ENCODE data around the gene NRIP1.

Gene NRIP1

DNA sequence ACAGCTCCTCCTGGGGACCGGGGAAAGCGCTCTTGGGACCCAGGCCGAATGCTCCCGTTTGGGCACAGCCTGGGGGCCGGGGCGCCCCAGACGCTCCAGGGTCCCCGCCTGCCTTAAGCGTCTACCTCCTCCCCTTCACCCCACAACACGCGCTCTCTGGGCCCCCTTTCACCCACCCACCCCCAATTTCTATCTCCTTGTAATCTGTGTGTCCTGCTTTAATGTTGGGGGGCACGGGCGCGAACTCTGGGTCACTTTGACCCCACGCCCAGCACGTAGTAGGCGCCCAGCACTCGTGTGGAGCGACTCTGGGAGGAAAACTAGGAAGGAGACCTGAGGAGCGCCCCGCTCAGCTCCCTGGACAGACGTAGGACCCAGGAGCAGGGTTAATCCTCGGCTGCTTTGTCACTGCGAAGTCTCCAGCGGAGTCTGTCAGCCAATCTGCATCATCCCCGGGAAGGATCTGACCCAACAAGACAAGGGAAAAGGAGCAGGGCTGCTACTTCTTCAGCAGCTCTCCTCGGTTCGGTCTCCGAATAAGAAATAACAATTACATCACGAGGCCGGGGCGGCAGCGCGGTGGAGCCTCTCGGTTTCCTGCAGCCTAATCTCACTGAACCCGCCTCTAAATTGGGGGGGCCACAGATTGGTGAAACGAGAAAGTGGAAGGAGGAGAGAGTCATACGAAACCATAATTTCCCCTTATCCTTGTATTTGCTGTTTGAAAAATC is 757 bp upstream of the NRIP1 start:
- intact Hi-C loops (cut with DNase I; ENCODE audit: low total_unique reads) = loop anchor here (10.0 kb wide), 2 partner anchors 89 to 681 kb away; partner anchors contain the start of gene HSPA13
- DNase-seq = peak; percentile 87 to 89
- Histone ChIP-seq H3K27ac (peak overlapping the region; percentile 98), H3K36me3 (no peaks in the 10 kb centered on the region), H3K4me3 (peak overlapping the region; percentile 69 to 85), H3K27me3 (no peaks in the 10 kb centered on the region), H3K4me1 (peaks cover 0 to 32% (median 14%) of the 10 kb centered on the region in 4 donors), H3K9me3 (no peaks in the 10 kb centered on the region)
- TF ChIP-seq, protein P1, sequence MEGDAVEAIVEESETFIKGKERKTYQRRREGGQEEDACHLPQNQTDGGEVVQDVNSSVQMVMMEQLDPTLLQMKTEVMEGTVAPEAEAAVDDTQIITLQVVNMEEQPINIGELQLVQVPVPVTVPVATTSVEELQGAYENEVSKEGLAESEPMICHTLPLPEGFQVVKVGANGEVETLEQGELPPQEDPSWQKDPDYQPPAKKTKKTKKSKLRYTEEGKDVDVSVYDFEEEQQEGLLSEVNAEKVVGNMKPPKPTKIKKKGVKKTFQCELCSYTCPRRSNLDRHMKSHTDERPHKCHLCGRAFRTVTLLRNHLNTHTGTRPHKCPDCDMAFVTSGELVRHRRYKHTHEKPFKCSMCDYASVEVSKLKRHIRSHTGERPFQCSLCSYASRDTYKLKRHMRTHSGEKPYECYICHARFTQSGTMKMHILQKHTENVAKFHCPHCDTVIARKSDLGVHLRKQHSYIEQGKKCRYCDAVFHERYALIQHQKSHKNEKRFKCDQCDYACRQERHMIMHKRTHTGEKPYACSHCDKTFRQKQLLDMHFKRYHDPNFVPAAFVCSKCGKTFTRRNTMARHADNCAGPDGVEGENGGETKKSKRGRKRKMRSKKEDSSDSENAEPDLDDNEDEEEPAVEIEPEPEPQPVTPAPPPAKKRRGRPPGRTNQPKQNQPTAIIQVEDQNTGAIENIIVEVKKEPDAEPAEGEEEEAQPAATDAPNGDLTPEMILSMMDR (IDR thresholded peaks at IDR 0.05) = no peak

DNA sequence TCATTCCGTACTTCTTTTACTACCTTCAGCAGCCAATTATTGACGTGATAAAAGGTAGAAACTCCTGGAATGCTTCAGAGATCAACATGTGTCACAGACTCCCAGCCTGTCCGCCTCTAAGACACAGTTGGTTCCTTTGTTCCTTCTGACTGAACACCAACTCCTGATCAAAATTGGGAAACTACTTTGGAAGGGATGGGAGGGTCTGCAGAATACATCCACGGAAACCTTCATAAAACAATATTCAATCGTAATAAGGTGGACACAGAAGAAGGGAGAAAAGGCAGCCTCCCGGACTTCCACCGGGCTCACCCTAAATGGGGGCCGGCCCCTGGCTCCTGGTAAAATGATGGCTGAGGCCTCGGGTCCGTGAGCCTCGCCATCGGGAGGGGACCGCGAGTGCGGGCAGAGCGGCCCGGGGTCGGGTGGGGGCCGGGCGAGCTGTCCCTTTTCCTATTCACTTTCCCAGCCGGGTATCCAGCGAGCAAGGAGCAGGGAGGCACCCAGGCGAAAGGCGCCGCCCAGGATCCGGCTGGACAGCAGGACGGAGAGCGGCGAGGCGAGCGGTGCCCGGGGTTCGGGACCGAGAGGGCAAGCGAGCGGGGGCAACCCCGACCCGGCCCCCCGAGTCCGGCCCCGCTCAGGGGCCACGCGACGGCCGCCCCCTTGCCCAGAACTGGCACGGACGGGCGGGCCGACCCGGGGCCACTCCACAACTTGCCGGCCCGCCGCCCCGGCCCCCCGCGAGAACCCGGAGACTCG is 805 bp downstream of the NRIP1 start:
- no peaks in the 10 kb centered on the region for H3K9me3 ChIP-seq
- H3K4me1 ChIP-seq = peaks cover 0 to 45% (median 24%) of the 10 kb centered on the region in 4 donors
- H3K27ac ChIP-seq = peak overlapping the region; percentile 98
- H3K36me3 ChIP-seq = no peaks in the 10 kb centered on the region
- H3K27me3 ChIP-seq = no peaks in the 10 kb centered on the region
- peak; percentile 57 to 73 for DNase-seq
- intact Hi-C loops (cut with DNase I; ENCODE audit: low total_unique reads) = loop anchor here (10.0 kb wide), 2 partner anchors 91 to 679 kb away; partner anchors contain the start of gene HSPA13
- H3K4me3 ChIP-seq = peak overlapping the region; percentile 69 to 85
- TF ChIP-seq, protein P1 (IDR thresholded peaks at IDR 0.05) = no peak

DNA sequence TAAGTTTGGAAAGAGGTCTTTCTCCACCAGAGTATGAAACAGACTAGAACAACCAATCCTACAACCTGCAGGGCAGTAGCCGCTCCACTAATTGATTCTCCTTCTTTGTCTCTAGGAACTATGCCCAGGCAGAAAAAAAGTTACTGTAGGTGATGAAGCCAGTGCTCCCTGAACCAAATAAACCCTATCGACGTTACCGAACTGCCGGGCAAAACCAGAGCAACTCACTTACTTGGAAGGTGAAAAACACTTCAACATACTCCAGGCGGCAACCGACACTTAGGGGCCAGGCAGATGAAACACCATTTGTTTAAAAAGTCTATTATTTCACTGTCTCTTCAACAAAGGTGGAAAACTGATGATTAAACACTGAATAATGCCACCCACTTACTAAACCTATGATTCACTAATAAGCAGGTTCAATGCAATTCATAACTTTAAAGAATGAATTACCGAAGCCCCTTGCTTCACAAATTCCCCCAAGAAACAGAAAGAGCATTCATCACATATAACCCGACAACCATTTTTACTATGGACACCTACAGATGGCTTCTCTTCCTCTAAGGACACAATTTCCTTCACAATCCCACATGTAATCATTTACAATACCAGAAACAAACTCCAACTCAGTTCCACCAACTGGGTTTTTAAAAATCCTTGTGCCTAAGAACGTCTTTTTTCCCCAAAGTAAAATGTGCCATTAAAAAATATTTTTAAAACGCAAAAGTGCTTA is 1.6 kb downstream of the NRIP1 start:
- H3K9me3 ChIP-seq = no peaks in the 10 kb centered on the region
- no peaks in the 10 kb centered on the region for H3K36me3 ChIP-seq
- intact Hi-C loops (cut with DNase I; ENCODE audit: low total_unique reads) = loop anchor here (10.0 kb wide), 2 partner anchors 92 to 678 kb away; partner anchors contain the start of gene HSPA13
- DNase-seq = no peak
- peak overlapping the region; percentile 69 to 85 for H3K4me3 ChIP-seq
- no peaks in the 10 kb centered on the region for H3K27me3 ChIP-seq
- H3K27ac ChIP-seq = peak overlapping the region; percentile 98
- peaks cover 0 to 52% (median 27%) of the 10 kb centered on the region in 4 donors for H3K4me1 ChIP-seq
- TF ChIP-seq, protein P1 (IDR thresholded peaks at IDR 0.05) = no peak

DNA sequence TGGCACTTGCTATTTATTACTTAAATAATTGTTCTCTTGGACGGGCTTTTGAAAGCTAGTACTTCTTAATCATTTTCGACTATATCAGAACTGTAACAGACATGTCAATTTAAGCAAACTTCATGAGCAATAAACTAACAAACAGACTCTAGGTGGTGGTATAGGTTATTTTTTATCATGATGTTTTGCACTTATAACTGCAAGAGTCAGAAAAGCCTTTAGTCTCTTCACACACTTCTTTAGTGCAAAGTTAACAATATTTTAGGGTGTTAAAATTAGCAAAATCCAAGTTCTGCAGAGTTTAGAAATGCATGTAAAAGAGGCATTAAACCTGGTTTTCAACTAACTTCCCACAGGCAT is 2.2 kb downstream of the NRIP1 start:
- intact Hi-C loops (cut with DNase I; ENCODE audit: low total_unique reads) = loop anchor here (10.0 kb wide), 2 partner anchors 92 to 678 kb away; partner anchors contain the start of gene HSPA13
- Histone ChIP-seq H3K27ac (no peak overlapping the region), H3K9me3 (no peaks in the 10 kb centered on the region), H3K4me1 (peaks cover 0 to 59% (median 29%) of the 10 kb centered on the region in 4 donors), H3K36me3 (no peaks in the 10 kb centered on the region), H3K4me3 (peak overlapping the region in 1 of 2 donors; percentile 85), H3K27me3 (no peaks in the 10 kb centered on the region)
- TF ChIP-seq, protein P1 (IDR thresholded peaks at IDR 0.05) = no peak
- no peak for DNase-seq
